Activated CD4-positive, alpha-beta T cell treated with anti-CD3 and anti-CD28 coated beads for 36 hours (primary cell): ENCODE measurements around the gene LRRTM2. TPM values are rescaled to one million over a fixed set of nuclear protein-coding genes. Genes with fewer than 3 reads are reported as not detected.

Source experiments
- total RNA-seq, 2 experiments: library from RNA; stranded (reverse); gene quantifications; one replicate each; pipeline ENCODE4 v1.2.3, GENCODE V29; 2021

The LRRTM2 gene
- total RNA-seq, 2 experiments from 2014 or later: 0.05 TPM; not detected in 1

Other genes starting within 250 kb of the LRRTM2 start
- 10 to 100 TPM; 78.8 to 86.7 TPM for gene CTNNA1, start 121.9 kb downstream of the LRRTM2 start, total RNA-seq